Natural killer cell (primary cell): ENCODE data around the gene PANK4. TPM values are rescaled to one million over a fixed set of nuclear protein-coding genes. Genes with fewer than 3 reads are reported as not detected.

ENCODE experiments used
- ATAC-seq, 3 donors: fragments of 150-1000 bp in 2 of 3; fragments of 200-7000 bp in 1 of 3; cut with Tn5 transposase; 1 replicate in 1 of 3; 2 replicates in 2 of 3; pipeline ENCODE4 v1.10.0; 2021; ENCODE audit warnings: mild to moderate bottlenecking in 2 of 3, moderate library complexity in 2 of 3
- DNase-seq, 2 donors: peaks; one replicate each; pipeline versions ENCODE4 v3.0.0 to v3.0.0-alpha.2; 2013 to 2021; ENCODE audit warnings: mixed read lengths in 1 of 2
- H3K27ac ChIP-seq: one replicate; pipeline ENCODE4 v1.5.1; 2013; ENCODE audit warnings: mild to moderate bottlenecking, low read length
- H3K27me3 ChIP-seq: one replicate; pipeline ENCODE4 v1.6.1; 2013; ENCODE audit warnings: low read length; ENCODE audit not compliant: control insufficient read depth, insufficient read depth
- H3K36me3 ChIP-seq: one replicate; pipeline ENCODE4 v1.6.1; 2013; ENCODE audit warnings: low read length; ENCODE audit not compliant: control insufficient read depth, insufficient read depth
- H3K4me1 ChIP-seq: one replicate; pipeline ENCODE4 v1.6.1; 2013; ENCODE audit warnings: low read length; ENCODE audit not compliant: control insufficient read depth, insufficient read depth
- H3K4me3 ChIP-seq: one replicate; pipeline ENCODE4 v1.5.1; 2013; ENCODE audit warnings: low read length
- H3K9me3 ChIP-seq: one replicate; pipeline ENCODE4 v1.6.1; 2013; ENCODE audit warnings: low read length; ENCODE audit not compliant: control insufficient read depth, insufficient read depth
- H3K27ac Mint-ChIP-seq, 2 donors: one replicate each; pipeline ENCODE4 v1.8.0; 2022; ENCODE audit warnings: mild to moderate bottlenecking in 2 of 2, mixed read lengths in 2 of 2, moderate library complexity in 1 of 2
- H3K27me3 Mint-ChIP-seq, 2 donors: one replicate each; pipeline ENCODE4 v1.8.0; 2022; ENCODE audit warnings: low read depth in 2 of 2, mixed read lengths in 2 of 2
- H3K36me3 Mint-ChIP-seq: one replicate; pipeline ENCODE4 v1.8.0; 2022; ENCODE audit warnings: mixed read lengths
- H3K4me1 Mint-ChIP-seq, 2 donors: one replicate each; pipeline ENCODE4 v1.8.0; 2022; ENCODE audit warnings: mixed read lengths in 2 of 2
- H3K4me3 Mint-ChIP-seq: one replicate; pipeline ENCODE4 v1.8.0; 2022; ENCODE audit warnings: mild to moderate bottlenecking, moderate library complexity, mixed read lengths
- H3K9me3 Mint-ChIP-seq, 2 donors: one replicate each; pipeline ENCODE4 v1.8.0; 2022; ENCODE audit warnings: mixed read lengths in 2 of 2
- CTCF ChIP-seq: fragments of 200-600 bp; IDR thresholded peaks from one replicate; pipeline ENCODE4 v1.8.0; 2022; ENCODE audit warnings: antibody characterized with exemption
- WGBS: methylation state at CpG from one replicate; pipeline ENCODE4 v1.1.7; 2013; ENCODE audit warnings: missing lambda C conversion rate; ENCODE audit not compliant: insufficient coverage; 5-methylcytosine and 5-hydroxymethylcytosine counted together
- intact Hi-C: fragments of 100-400 bp; cut with micrococcal nuclease; formaldehyde crosslinking; loops from one replicate; pipeline ENCODE4 v1.14.2; 2022
- total RNA-seq, 4 donors: library from RNA; stranded (reverse); fragments of 120-200 nt in 1 of 4; gene quantifications; one replicate each; pipeline versions ENCODE4 v1.2.3 to v1.2.4, GENCODE V29; 2013 to 2022

Gene PANK4
- total RNA-seq, 3 donors from 2014 or later (not counting 1 experiment from before 2014, with no cell fraction given) = 48.2 to 75.7 (median 61.8) TPM

DNA sequence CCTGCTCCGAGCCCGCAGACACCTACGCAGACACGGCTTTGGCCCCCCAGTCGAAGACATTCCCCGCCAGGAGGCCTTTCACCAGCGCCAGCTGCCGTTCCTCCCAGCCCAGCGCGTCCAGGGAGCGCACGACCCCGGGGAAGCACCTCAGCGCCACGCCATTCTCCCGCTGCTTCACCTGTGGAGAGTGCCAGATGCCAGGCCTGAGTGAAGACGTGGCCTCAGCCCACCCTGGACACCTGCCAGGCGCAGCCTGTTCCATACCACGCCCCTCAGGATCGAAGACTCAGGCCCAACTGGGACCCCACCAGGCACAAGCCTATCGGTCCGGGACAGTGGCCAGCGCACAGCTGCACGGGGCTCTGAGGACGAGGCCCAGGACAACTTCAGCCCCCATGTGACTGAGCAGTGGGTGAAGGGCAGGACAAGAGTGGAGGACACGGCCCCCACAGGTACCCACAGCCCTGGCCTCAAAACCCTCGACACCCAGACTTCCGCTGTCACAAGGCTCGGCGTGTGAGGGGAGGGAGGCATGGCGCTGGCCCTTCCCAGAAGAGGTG, 13.5 kb downstream of the PANK4 start:
- intact Hi-C loops = no loop called here
- no peak for TF ChIP-seq CTCF
- Mint-ChIP-seq H3K9me3 (no peaks in the 10 kb centered on the region), H3K4me1 (no peaks in the 10 kb centered on the region), H3K27me3 (no peaks in the 10 kb centered on the region), H3K4me3 (no peak overlapping the region), H3K27ac (no peak overlapping the region), H3K36me3 (no peaks in the 10 kb centered on the region)
- no peaks in the 10 kb centered on the region for H3K4me1 ChIP-seq
- peaks cover 88% of the 10 kb centered on the region for H3K36me3 ChIP-seq
- no peaks in the 10 kb centered on the region for H3K27me3 ChIP-seq
- DNase-seq (no peak), ATAC-seq (no peak)
- H3K27ac ChIP-seq = no peak overlapping the region
- H3K9me3 ChIP-seq = no peaks in the 10 kb centered on the region
- H3K4me3 ChIP-seq = no peak overlapping the region
- WGBS = 93% methylated on average over 31 of the region's 31 CpGs

DNA sequence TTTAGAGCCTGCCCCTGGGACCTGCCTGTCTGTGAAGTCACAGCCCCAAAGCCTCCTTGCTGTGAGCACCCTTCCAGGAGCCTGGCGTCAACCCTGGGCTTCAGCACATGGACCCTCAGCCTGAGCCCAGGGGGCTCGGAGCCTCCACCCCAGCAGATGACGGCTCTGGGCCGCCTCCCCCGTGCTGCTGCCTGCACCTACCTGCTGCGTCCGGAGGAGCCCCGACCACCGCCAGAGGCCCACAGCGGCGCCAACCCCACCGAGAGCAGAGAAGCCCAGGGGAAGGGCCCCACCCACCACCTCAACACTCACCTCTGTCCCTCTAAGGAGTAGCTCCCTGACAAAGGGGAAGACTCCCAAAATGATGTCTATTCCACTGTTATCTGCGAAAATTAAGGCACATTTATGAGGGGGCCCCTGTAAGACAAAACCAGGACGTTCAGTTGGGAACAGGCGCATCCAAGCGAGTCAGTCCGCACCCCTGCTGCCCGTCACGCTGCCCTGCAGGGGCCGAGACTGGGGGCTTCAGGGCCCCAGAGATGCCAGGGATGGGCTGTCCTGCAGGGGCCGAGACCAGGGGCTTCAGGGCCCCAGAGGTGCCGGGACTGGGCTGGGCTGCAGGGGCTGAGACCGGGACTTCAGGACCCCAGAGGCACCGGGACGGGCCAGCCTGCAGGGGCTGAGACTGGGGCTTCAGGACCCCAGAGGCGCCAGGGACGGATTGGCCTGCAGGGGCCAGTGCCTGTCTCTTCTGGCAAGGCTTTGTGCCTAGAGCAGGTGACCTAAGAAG, 15.8 kb downstream of the PANK4 start:
- no peak for DNase-seq
- Mint-ChIP-seq H3K4me1 (no peaks in the 10 kb centered on the region), H3K27me3 (no peaks in the 10 kb centered on the region), H3K9me3 (no peaks in the 10 kb centered on the region), H3K27ac (no peak overlapping the region), H3K36me3 (no peaks in the 10 kb centered on the region), H3K4me3 (no peak overlapping the region)
- WGBS = 97% methylated on average over 27 of the region's 27 CpGs
- Histone ChIP-seq H3K9me3 (no peaks in the 10 kb centered on the region), H3K4me1 (peaks cover 6% of the 10 kb centered on the region), H3K4me3 (no peak overlapping the region), H3K27ac (no peak overlapping the region), H3K27me3 (no peaks in the 10 kb centered on the region), H3K36me3 (peaks cover 68% of the 10 kb centered on the region)
- TF ChIP-seq CTCF = no peak
- intact Hi-C loops = no loop called here
- ATAC-seq = no peak

GRCh38 chr1:2509589-2509988, 16.8 kb downstream of the PANK4 start:
- Mint-ChIP-seq H3K27ac (no peak overlapping the region), H3K4me1 (no peaks in the 10 kb centered on the region), H3K9me3 (no peaks in the 10 kb centered on the region), H3K4me3 (no peak overlapping the region), H3K27me3 (no peaks in the 10 kb centered on the region), H3K36me3 (no peaks in the 10 kb centered on the region)
- ATAC-seq (no peak), DNase-seq (no peak)
- 94% methylated on average over 11 of the region's 11 CpGs for WGBS
- H3K36me3 ChIP-seq = peaks cover 58% of the 10 kb centered on the region
- peaks cover 6% of the 10 kb centered on the region for H3K4me1 ChIP-seq
- H3K9me3 ChIP-seq = no peaks in the 10 kb centered on the region
- H3K27me3 ChIP-seq = no peaks in the 10 kb centered on the region
- H3K27ac ChIP-seq = no peak overlapping the region
- H3K4me3 ChIP-seq = no peak overlapping the region
- intact Hi-C loops = no loop called here
- no peak for TF ChIP-seq CTCF
